SK-N-SH treated with all-trans-retinoic acid at 6 μM for 48 hours (cell line): Measurements from ENCODE around the gene DMBT1.

Source experiments
- ATAC-seq: fragments of 200-7000 bp; cut with Tn5 transposase; 3 replicates; pipeline ENCODE4 v1.9.1; 2020; ENCODE audit warnings: mild to moderate bottlenecking, moderate library complexity
- ARNTL ChIP-seq: fragments of 450-650 bp; formaldehyde crosslinking; IDR thresholded peaks from 2 replicates; pipeline ENCODE4 v1.5.0; 2020; ENCODE audit warnings: low read depth, mild to moderate bottlenecking, moderate library complexity, borderline replicate concordance
- BACH2 ChIP-seq: fragments of 250-450 bp; sonication (Bioruptor Pico); IDR thresholded peaks from 2 replicates; pipeline ENCODE4 v1.9.0; 2021; ENCODE audit warnings: mild to moderate bottlenecking, borderline replicate concordance
- CREB5 ChIP-seq: fragments of 250-450 bp; sonication (Bioruptor Pico); IDR thresholded peaks from 2 replicates; pipeline ENCODE4 v1.5.1; 2020; ENCODE audit warnings: low read depth, mild to moderate bottlenecking, moderate library complexity
- CSDC2 ChIP-seq: fragments of 250-450 bp; sonication (Bioruptor Pico); IDR thresholded peaks from 2 replicates; pipeline ENCODE4 v1.5.0; 2020; ENCODE audit warnings: mild to moderate bottlenecking, moderate library complexity
- CSRNP3 ChIP-seq: fragments of 250-450 bp; sonication (Bioruptor Pico); IDR thresholded peaks from 2 replicates; pipeline ENCODE4 v1.5.1; 2021; ENCODE audit warnings: mild to moderate bottlenecking, moderate library complexity
- ESRRG ChIP-seq: fragments of 250-450 bp; sonication (Bioruptor Pico); IDR thresholded peaks from 2 replicates; pipeline ENCODE4 v1.6.1; 2021; ENCODE audit warnings: mild to moderate bottlenecking
- GLIS3 ChIP-seq: fragments of 250-450 bp; sonication (Bioruptor Pico); IDR thresholded peaks from 2 replicates; pipeline ENCODE4 v1.5.0; 2020; ENCODE audit warnings: mild to moderate bottlenecking, moderate library complexity
- ISL1 ChIP-seq: fragments of 250-450 bp; sonication (Bioruptor Pico); IDR thresholded peaks from 2 replicates; pipeline ENCODE4 v2.1.2; 2022; ENCODE audit warnings: mild to moderate bottlenecking, moderate library complexity
- OSR1 ChIP-seq: fragments of 250-450 bp; sonication (Bioruptor Pico); IDR thresholded peaks from 2 replicates; pipeline ENCODE4 v1.8.0; 2022; ENCODE audit warnings: moderate library complexity, mild to moderate bottlenecking, inconsistent platforms
- PATZ1 ChIP-seq: fragments of 250-450 bp; sonication (Bioruptor Pico); IDR thresholded peaks from 2 replicates; pipeline ENCODE4 v1.8.0; 2020; ENCODE audit warnings: mild to moderate bottlenecking, moderate library complexity, borderline replicate concordance
- POU6F1 ChIP-seq: fragments of 250-450 bp; sonication (Bioruptor Pico); IDR thresholded peaks from 2 replicates; pipeline ENCODE4 v1.8.0; 2021; ENCODE audit warnings: low read depth, mild to moderate bottlenecking, moderate library complexity, borderline replicate concordance
- PPARA ChIP-seq: fragments of 250-450 bp; sonication (Bioruptor Pico); IDR thresholded peaks from 2 replicates; pipeline ENCODE4 v1.5.0; 2020; ENCODE audit warnings: mild to moderate bottlenecking, borderline replicate concordance
- RARB ChIP-seq: fragments of 250-450 bp; sonication (Bioruptor Pico); IDR thresholded peaks from 2 replicates; pipeline ENCODE4 v1.8.0; 2021; ENCODE audit warnings: mild to moderate bottlenecking, moderate library complexity
- SNAI2 ChIP-seq: fragments of 250-450 bp; sonication (Bioruptor Pico); IDR thresholded peaks from 2 replicates; pipeline ENCODE4 v1.5.0; 2020; ENCODE audit warnings: mild to moderate bottlenecking, moderate library complexity
- TCF4 ChIP-seq: fragments of 250-450 bp; sonication (Bioruptor Pico); IDR thresholded peaks from 2 replicates; pipeline ENCODE4 v1.8.0; 2021; ENCODE audit warnings: mild to moderate bottlenecking, moderate library complexity, borderline replicate concordance
- TOX ChIP-seq: fragments of 250-450 bp; sonication (Bioruptor Pico); IDR thresholded peaks from 2 replicates; pipeline ENCODE4 v1.8.0; 2021; ENCODE audit warnings: mild to moderate bottlenecking, moderate library complexity, borderline replicate concordance
- TSHZ2 ChIP-seq: fragments of 250-450 bp; sonication (Bioruptor Pico); IDR thresholded peaks from 2 replicates; pipeline ENCODE4 v1.5.0; 2020; ENCODE audit warnings: mild to moderate bottlenecking, moderate library complexity
- ZC3H10 ChIP-seq: fragments of 250-450 bp; sonication (Bioruptor Pico); IDR thresholded peaks from 2 replicates; pipeline ENCODE4 v1.5.1; 2021; ENCODE audit warnings: mild to moderate bottlenecking, moderate library complexity
- ZFP3 ChIP-seq: fragments of 250-450 bp; sonication (Bioruptor Pico); IDR thresholded peaks from 2 replicates; pipeline ENCODE4 v1.5.0; 2020; ENCODE audit warnings: mild to moderate bottlenecking, moderate library complexity
- ZFP30 ChIP-seq: fragments of 450-650 bp; formaldehyde crosslinking; IDR thresholded peaks from 2 replicates; pipeline ENCODE4 v1.5.0; 2022; ENCODE audit warnings: mild to moderate bottlenecking, moderate library complexity
- ZNF565 ChIP-seq: fragments of 450-650 bp; formaldehyde crosslinking; conservative IDR thresholded peaks from 2 replicates; pipeline ENCODE4 v1.5.0; 2020; ENCODE audit warnings: low read depth, mild to moderate bottlenecking, moderate library complexity
- ZNF70 ChIP-seq: fragments of 450-650 bp; formaldehyde crosslinking; IDR thresholded peaks from 2 replicates; pipeline ENCODE4 v1.5.0; 2020; ENCODE audit warnings: mild to moderate bottlenecking, moderate library complexity
- ZNF8 ChIP-seq: fragments of 450-650 bp; formaldehyde crosslinking; IDR thresholded peaks from 2 replicates; pipeline ENCODE4 v1.5.0; 2020; ENCODE audit warnings: mild to moderate bottlenecking, moderate library complexity

The DMBT1 gene

GRCh38 chr10:122532601-122533296, 27.8 kb upstream of the DMBT1 start:
- no peak for TF ChIP-seq ZFP3 (CRISPR knock-in tag)
- TF ChIP-seq ZFP30 (CRISPR knock-in tag): no peak
- no peak for TF ChIP-seq GLIS3 (CRISPR knock-in tag)
- TF ChIP-seq ZNF8 (CRISPR knock-in tag): no peak
- TF ChIP-seq ZNF70 (CRISPR knock-in tag): no peak
- TF ChIP-seq RARB: no peak
- no peak for TF ChIP-seq TCF4 (CRISPR knock-in tag)
- TF ChIP-seq PPARA (CRISPR knock-in tag): no peak
- TF ChIP-seq PATZ1 (CRISPR knock-in tag): no peak
- TF ChIP-seq ZNF565 (CRISPR knock-in tag): no peak
- TF ChIP-seq CSRNP3 (CRISPR knock-in tag): no peak
- no peak for TF ChIP-seq CSDC2 (CRISPR knock-in tag)
- TF ChIP-seq ESRRG (CRISPR knock-in tag): no peak
- TF ChIP-seq ARNTL (CRISPR knock-in tag): no peak
- no peak for TF ChIP-seq TSHZ2
- TF ChIP-seq ZC3H10 (CRISPR knock-in tag): no peak
- no peak for TF ChIP-seq SNAI2
- no peak for TF ChIP-seq BACH2 (CRISPR knock-in tag)
- ATAC-seq: no peak

GRCh38 chr10:122537545-122537944, 23.0 kb upstream of the DMBT1 start:
- no peak for ATAC-seq
- TF ChIP-seq ZFP30 (CRISPR knock-in tag) (no peak), RARB (no peak), ISL1 (CRISPR knock-in tag) (no peak), TOX (CRISPR knock-in tag) (no peak), ZNF8 (CRISPR knock-in tag) (no peak), OSR1 (CRISPR knock-in tag) (no peak), TCF4 (CRISPR knock-in tag) (no peak)

GRCh38 chr10:122541541-122542002, 19.0 kb upstream of the DMBT1 start:
- ATAC-seq: no peak
- TF ChIP-seq OSR1 (CRISPR knock-in tag) (no peak), POU6F1 (CRISPR knock-in tag) (no peak), SNAI2 (no peak), BACH2 (CRISPR knock-in tag) (no peak), PATZ1 (CRISPR knock-in tag) (no peak), ZNF70 (CRISPR knock-in tag) (no peak), RARB (no peak), ZNF8 (CRISPR knock-in tag) (no peak), TOX (CRISPR knock-in tag) (no peak), CSRNP3 (CRISPR knock-in tag) (no peak), CREB5 (CRISPR knock-in tag) (no peak), PPARA (CRISPR knock-in tag) (no peak), GLIS3 (CRISPR knock-in tag) (no peak), ZFP30 (CRISPR knock-in tag) (no peak), ZNF565 (CRISPR knock-in tag) (no peak), ESRRG (CRISPR knock-in tag) (no peak)
